GM23338 (cell line): Measurements from ENCODE around the gene TAF12. TPM values are rescaled to one million over a fixed set of nuclear protein-coding genes. Genes with fewer than 3 reads are reported as not detected.

Experiments
- ATAC-seq: fragments of 200-7000 bp; cut with Tn5 transposase; 3 replicates; pipeline ENCODE4 v1.9.1; 2020
- DNase-seq: peaks from one replicate; pipeline ENCODE4 v3.0.0-alpha.2; 2015; ENCODE audit warnings: low spot score
- H2AFZ ChIP-seq: fragments of 200-600 bp; sonication (generic); 2 replicates; pipeline ENCODE4 v1.8.0; 2016; ENCODE audit warnings: antibody characterized with exemption, mild to moderate bottlenecking, moderate library complexity
- H3F3A ChIP-seq: fragments of 200-600 bp; sonication (generic); replicated peaks from 2 replicates; pipeline ENCODE4 v1.8.0; 2017; ENCODE audit warnings: antibody characterized with exemption, mixed run types, low read depth
- H3K27ac ChIP-seq: fragments of 200-600 bp; sonication (generic); 2 replicates; pipeline ENCODE4 v1.6.1; 2016; ENCODE audit warnings: low read depth
- H3K27me3 ChIP-seq: fragments of 200-600 bp; sonication (generic); 2 replicates; pipeline ENCODE4 v1.8.0; 2016; ENCODE audit warnings: mild to moderate bottlenecking, mixed run types, moderate library complexity; ENCODE audit not compliant: insufficient read depth
- H3K36me3 ChIP-seq: fragments of 200-600 bp; sonication (generic); 2 replicates; pipeline ENCODE4 v1.8.0; 2016; ENCODE audit warnings: mild to moderate bottlenecking; ENCODE audit not compliant: insufficient read depth
- H3K4me1 ChIP-seq: fragments of 200-600 bp; sonication (generic); 2 replicates; pipeline ENCODE4 v1.8.0; 2016; ENCODE audit warnings: mild to moderate bottlenecking, moderate library complexity; ENCODE audit not compliant: insufficient read depth
- H3K4me2 ChIP-seq: fragments of 200-600 bp; sonication (generic); 2 replicates; pipeline ENCODE4 v1.7.1; 2017; ENCODE audit warnings: mixed run types
- H3K4me3 ChIP-seq: fragments of 200-600 bp; sonication (generic); 2 replicates; pipeline ENCODE4 v1.6.1; 2016; ENCODE audit warnings: mixed run types
- H3K79me2 ChIP-seq: fragments of 200-600 bp; sonication (generic); replicated peaks from 2 replicates; pipeline ENCODE4 v1.8.0; 2017; ENCODE audit warnings: mild to moderate bottlenecking; ENCODE audit not compliant: insufficient read depth
- H3K9me2 ChIP-seq: fragments of 200-600 bp; sonication (generic); 2 replicates; pipeline ENCODE4 v1.8.0; 2017; ENCODE audit not compliant: insufficient read depth
- H4K20me1 ChIP-seq: fragments of 200-600 bp; sonication (generic); replicated peaks from 2 replicates; pipeline ENCODE4 v1.8.0; 2017; ENCODE audit warnings: mild to moderate bottlenecking; ENCODE audit not compliant: insufficient read depth
- H3K27ac Mint-ChIP-seq: 2 replicates; pipeline ENCODE4 v1.8.0; 2020; ENCODE audit warnings: inconsistent platforms, mild to moderate bottlenecking, moderate library complexity, mixed read lengths
- H3K27me3 Mint-ChIP-seq: 3 replicates; pipeline ENCODE4 v1.8.0; 2022; ENCODE audit warnings: low read depth, mild to moderate bottlenecking, moderate library complexity, mixed read lengths, inconsistent platforms; ENCODE audit not compliant: insufficient read depth, poor library complexity
- H3K36me3 Mint-ChIP-seq: 3 replicates; pipeline ENCODE4 v1.8.0; 2021; ENCODE audit warnings: low read depth, mild to moderate bottlenecking, inconsistent platforms, moderate library complexity, mixed read lengths
- H3K4me1 Mint-ChIP-seq: 3 replicates; pipeline ENCODE4 v1.8.0; 2020; ENCODE audit warnings: mild to moderate bottlenecking, inconsistent platforms, mixed read lengths
- H3K4me3 Mint-ChIP-seq: 3 replicates; pipeline ENCODE4 v1.8.0; 2021; ENCODE audit warnings: moderate library complexity, mild to moderate bottlenecking, inconsistent platforms, mixed read lengths
- H3K9me3 Mint-ChIP-seq: 3 replicates; pipeline ENCODE4 v1.8.0; 2020; ENCODE audit warnings: moderate library complexity, mild to moderate bottlenecking, inconsistent platforms, mixed read lengths
- CREB1 ChIP-seq: fragments of 250-450 bp; sonication (Bioruptor Pico); IDR thresholded peaks from 2 replicates; pipeline ENCODE4 v1.5.0; 2020; ENCODE audit warnings: low read depth, mild to moderate bottlenecking, moderate library complexity
- EZH2 ChIP-seq: fragments of 200-600 bp; sonication (generic); IDR thresholded peaks from one replicate; pipeline ENCODE4 v1.8.0; 2017; ENCODE audit warnings: antibody characterized with exemption, mild to moderate bottlenecking, low read depth; ENCODE audit not compliant: unreplicated experiment
- JUNB ChIP-seq: IDR thresholded peaks from one replicate; pipeline ENCODE4 v1.6.1; 2016; ENCODE audit warnings: antibody characterized with exemption; ENCODE audit not compliant: unreplicated experiment
- NANOG ChIP-seq: IDR thresholded peaks from 2 replicates; pipeline ENCODE4 v1.6.1; 2016; ENCODE audit warnings: antibody characterized with exemption, borderline replicate concordance
- POLR2AphosphoS5 ChIP-seq: IDR thresholded peaks from 2 replicates; pipeline ENCODE4 v1.6.1; 2016; ENCODE audit warnings: antibody characterized with exemption, low read depth
- STAT1 ChIP-seq: IDR thresholded peaks from one replicate; pipeline ENCODE4 v1.6.1; 2016; ENCODE audit warnings: antibody characterized with exemption; ENCODE audit not compliant: unreplicated experiment
- ZNF114 ChIP-seq: fragments of 250-450 bp; sonication (Bioruptor Pico); IDR thresholded peaks from 2 replicates; pipeline ENCODE4 v1.5.0; 2020; ENCODE audit warnings: mild to moderate bottlenecking, moderate library complexity
- ZNF331 ChIP-seq: fragments of 250-450 bp; sonication (Bioruptor Pico); IDR thresholded peaks from 2 replicates; pipeline ENCODE4 v1.5.0; 2020; ENCODE audit warnings: low read depth, mild to moderate bottlenecking, moderate library complexity
- polyA plus RNA-seq: library from polyadenylated mRNA; unstranded; fragments of >200 nt; fragmentation: Nextera tagmentation; extraction: Ambion mirVana; gene quantifications from 2 replicates; pipeline ENCODE4 v1.2.1, GENCODE V29; 2016
- total RNA-seq: library from RNA; depleted of rRNA; stranded (reverse); fragments of >200 nt; shearing (Covaris generic); gene quantifications from 2 replicates; pipeline ENCODE4 v1.2.3, GENCODE V29; 2014
- TF ChIP-seq, protein P1 (sequence below): IDR thresholded peaks from 2 replicates; pipeline ENCODE4 v1.6.1; 2016; ENCODE audit warnings: antibody characterized with exemption
- TF ChIP-seq, protein P2 (sequence below): IDR thresholded peaks from one replicate; pipeline ENCODE4 v1.6.1; 2018; ENCODE audit warnings: antibody characterized with exemption; ENCODE audit not compliant: unreplicated experiment
- TF ChIP-seq, protein P3 (sequence below), 2 experiments: fragments of 200-600 bp in 1 of 2; sonication (generic) in 1 of 2; conservative IDR thresholded peaks; 2 replicates each; pipeline versions ENCODE4 v1.5.1 to v1.6.1; 2016 to 2017; ENCODE audit warnings: antibody characterized with exemption in 2 of 2, low read depth in 2 of 2, mild to moderate bottlenecking in 2 of 2, moderate library complexity in 1 of 2
- TF ChIP-seq, protein P4 (sequence below): fragments of 250-450 bp; sonication (Bioruptor Pico); IDR thresholded peaks from 2 replicates; pipeline ENCODE4 v1.5.0; 2020; ENCODE audit warnings: mild to moderate bottlenecking, moderate library complexity

Gene TAF12
- total and polyA plus RNA-seq, 2 experiments from 2014 or later, result 15.2 to 46.8 TPM

DNA sequence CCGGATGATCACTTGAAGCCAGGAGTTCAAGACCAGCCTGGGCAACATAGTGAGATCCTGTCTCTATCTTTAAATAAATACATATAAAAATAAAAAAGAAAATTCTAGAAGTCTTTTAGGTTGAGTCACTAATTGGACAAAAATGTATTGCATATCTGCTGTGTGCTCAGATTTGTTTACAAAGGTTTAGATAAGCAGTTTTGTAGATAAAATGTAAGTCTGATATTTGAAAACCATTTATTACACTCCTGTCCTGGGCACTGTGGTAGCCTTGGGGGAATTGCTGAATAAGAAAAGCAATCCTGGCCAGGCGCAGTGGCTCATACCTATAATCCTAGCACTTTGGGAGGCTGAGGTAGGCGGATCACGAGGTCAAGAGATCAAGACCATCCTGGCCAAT is 37.3 kb upstream of the TAF12 start:
- no peaks in the 10 kb centered on the region; the same call in 1 of the 3 replicates for H3K4me1 Mint-ChIP-seq
- peaks cover 5% of the 10 kb centered on the region for H3K27me3 Mint-ChIP-seq
- Histone ChIP-seq H3K27me3 (no peaks in the 10 kb centered on the region), H3K4me1 (no peaks in the 10 kb centered on the region), H3K9me2 (no peaks in the 10 kb centered on the region), H3K27ac (no peak overlapping the region), H2AFZ (no peak overlapping the region), H3K36me3 (peaks cover 2% of the 10 kb centered on the region; the same call in 1 of the 2 replicates), H3K79me2 (peaks cover 23% of the 10 kb centered on the region), H3K4me3 (no peak overlapping the region), H4K20me1 (no peaks in the 10 kb centered on the region), H3K4me2 (no peak overlapping the region), H3F3A (peaks cover 5% of the 10 kb centered on the region; the same call in 1 of the 2 replicates)
- TF ChIP-seq EZH2, result no peak
- TF ChIP-seq JUNB, result no peak
- TF ChIP-seq, protein P1, sequence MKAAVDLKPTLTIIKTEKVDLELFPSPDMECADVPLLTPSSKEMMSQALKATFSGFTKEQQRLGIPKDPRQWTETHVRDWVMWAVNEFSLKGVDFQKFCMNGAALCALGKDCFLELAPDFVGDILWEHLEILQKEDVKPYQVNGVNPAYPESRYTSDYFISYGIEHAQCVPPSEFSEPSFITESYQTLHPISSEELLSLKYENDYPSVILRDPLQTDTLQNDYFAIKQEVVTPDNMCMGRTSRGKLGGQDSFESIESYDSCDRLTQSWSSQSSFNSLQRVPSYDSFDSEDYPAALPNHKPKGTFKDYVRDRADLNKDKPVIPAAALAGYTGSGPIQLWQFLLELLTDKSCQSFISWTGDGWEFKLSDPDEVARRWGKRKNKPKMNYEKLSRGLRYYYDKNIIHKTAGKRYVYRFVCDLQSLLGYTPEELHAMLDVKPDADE, result no peak
- TF ChIP-seq POLR2AphosphoS5, result no peak
- no peak for TF ChIP-seq STAT1
- TF ChIP-seq, protein P2, sequence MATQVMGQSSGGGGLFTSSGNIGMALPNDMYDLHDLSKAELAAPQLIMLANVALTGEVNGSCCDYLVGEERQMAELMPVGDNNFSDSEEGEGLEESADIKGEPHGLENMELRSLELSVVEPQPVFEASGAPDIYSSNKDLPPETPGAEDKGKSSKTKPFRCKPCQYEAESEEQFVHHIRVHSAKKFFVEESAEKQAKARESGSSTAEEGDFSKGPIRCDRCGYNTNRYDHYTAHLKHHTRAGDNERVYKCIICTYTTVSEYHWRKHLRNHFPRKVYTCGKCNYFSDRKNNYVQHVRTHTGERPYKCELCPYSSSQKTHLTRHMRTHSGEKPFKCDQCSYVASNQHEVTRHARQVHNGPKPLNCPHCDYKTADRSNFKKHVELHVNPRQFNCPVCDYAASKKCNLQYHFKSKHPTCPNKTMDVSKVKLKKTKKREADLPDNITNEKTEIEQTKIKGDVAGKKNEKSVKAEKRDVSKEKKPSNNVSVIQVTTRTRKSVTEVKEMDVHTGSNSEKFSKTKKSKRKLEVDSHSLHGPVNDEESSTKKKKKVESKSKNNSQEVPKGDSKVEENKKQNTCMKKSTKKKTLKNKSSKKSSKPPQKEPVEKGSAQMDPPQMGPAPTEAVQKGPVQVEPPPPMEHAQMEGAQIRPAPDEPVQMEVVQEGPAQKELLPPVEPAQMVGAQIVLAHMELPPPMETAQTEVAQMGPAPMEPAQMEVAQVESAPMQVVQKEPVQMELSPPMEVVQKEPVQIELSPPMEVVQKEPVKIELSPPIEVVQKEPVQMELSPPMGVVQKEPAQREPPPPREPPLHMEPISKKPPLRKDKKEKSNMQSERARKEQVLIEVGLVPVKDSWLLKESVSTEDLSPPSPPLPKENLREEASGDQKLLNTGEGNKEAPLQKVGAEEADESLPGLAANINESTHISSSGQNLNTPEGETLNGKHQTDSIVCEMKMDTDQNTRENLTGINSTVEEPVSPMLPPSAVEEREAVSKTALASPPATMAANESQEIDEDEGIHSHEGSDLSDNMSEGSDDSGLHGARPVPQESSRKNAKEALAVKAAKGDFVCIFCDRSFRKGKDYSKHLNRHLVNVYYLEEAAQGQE, result no peak
- TF ChIP-seq ZNF114, result no peak
- no peak for TF ChIP-seq ZNF331
- no peak for TF ChIP-seq CREB1 (CRISPR knock-in tag)
- TF ChIP-seq, protein P3, sequence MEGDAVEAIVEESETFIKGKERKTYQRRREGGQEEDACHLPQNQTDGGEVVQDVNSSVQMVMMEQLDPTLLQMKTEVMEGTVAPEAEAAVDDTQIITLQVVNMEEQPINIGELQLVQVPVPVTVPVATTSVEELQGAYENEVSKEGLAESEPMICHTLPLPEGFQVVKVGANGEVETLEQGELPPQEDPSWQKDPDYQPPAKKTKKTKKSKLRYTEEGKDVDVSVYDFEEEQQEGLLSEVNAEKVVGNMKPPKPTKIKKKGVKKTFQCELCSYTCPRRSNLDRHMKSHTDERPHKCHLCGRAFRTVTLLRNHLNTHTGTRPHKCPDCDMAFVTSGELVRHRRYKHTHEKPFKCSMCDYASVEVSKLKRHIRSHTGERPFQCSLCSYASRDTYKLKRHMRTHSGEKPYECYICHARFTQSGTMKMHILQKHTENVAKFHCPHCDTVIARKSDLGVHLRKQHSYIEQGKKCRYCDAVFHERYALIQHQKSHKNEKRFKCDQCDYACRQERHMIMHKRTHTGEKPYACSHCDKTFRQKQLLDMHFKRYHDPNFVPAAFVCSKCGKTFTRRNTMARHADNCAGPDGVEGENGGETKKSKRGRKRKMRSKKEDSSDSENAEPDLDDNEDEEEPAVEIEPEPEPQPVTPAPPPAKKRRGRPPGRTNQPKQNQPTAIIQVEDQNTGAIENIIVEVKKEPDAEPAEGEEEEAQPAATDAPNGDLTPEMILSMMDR (conservative IDR thresholded peaks at IDR 0.05; ENCODE audit: low read depth in 2 of 2), result no peak
- no peak for TF ChIP-seq NANOG
- TF ChIP-seq, protein P4, sequence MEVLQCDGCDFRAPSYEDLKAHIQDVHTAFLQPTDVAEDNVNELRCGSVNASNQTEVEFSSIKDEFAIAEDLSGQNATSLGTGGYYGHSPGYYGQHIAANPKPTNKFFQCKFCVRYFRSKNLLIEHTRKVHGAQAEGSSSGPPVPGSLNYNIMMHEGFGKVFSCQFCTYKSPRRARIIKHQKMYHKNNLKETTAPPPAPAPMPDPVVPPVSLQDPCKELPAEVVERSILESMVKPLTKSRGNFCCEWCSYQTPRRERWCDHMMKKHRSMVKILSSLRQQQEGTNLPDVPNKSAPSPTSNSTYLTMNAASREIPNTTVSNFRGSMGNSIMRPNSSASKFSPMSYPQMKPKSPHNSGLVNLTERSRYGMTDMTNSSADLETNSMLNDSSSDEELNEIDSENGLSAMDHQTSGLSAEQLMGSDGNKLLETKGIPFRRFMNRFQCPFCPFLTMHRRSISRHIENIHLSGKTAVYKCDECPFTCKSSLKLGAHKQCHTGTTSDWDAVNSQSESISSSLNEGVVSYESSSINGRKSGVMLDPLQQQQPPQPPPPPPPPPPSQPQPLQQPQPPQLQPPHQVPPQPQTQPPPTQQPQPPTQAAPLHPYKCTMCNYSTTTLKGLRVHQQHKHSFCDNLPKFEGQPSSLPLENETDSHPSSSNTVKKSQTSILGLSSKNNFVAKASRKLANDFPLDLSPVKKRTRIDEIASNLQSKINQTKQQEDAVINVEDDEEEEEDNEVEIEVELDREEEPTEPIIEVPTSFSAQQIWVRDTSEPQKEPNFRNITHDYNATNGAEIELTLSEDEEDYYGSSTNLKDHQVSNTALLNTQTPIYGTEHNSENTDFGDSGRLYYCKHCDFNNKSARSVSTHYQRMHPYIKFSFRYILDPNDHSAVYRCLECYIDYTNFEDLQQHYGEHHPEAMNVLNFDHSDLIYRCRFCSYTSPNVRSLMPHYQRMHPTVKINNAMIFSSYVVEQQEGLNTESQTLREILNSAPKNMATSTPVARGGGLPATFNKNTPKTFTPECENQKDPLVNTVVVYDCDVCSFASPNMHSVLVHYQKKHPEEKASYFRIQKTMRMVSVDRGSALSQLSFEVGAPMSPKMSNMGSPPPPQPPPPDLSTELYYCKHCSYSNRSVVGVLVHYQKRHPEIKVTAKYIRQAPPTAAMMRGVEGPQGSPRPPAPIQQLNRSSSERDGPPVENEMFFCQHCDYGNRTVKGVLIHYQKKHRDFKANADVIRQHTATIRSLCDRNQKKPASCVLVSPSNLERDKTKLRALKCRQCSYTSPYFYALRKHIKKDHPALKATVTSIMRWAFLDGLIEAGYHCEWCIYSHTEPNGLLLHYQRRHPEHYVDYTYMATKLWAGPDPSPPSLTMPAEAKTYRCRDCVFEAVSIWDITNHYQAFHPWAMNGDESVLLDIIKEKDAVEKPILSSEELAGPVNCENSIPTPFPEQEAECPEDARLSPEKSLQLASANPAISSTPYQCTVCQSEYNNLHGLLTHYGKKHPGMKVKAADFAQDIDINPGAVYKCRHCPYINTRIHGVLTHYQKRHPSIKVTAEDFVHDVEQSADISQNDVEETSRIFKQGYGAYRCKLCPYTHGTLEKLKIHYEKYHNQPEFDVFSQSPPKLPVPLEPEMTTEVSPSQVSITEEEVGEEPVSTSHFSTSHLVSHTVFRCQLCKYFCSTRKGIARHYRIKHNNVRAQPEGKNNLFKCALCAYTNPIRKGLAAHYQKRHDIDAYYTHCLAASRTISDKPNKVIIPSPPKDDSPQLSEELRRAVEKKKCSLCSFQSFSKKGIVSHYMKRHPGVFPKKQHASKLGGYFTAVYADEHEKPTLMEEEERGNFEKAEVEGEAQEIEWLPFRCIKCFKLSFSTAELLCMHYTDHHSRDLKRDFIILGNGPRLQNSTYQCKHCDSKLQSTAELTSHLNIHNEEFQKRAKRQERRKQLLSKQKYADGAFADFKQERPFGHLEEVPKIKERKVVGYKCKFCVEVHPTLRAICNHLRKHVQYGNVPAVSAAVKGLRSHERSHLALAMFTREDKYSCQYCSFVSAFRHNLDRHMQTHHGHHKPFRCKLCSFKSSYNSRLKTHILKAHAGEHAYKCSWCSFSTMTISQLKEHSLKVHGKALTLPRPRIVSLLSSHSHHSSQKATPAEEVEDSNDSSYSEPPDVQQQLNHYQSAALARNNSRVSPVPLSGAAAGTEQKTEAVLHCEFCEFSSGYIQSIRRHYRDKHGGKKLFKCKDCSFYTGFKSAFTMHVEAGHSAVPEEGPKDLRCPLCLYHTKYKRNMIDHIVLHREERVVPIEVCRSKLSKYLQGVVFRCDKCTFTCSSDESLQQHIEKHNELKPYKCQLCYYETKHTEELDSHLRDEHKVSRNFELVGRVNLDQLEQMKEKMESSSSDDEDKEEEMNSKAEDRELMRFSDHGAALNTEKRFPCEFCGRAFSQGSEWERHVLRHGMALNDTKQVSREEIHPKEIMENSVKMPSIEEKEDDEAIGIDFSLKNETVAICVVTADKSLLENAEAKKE (CRISPR knock-in tag), result no peak
- no peak overlapping the region for H3K27ac Mint-ChIP-seq
- DNase-seq (no peak), ATAC-seq (no peak)
- no peaks in the 10 kb centered on the region for H3K9me3 Mint-ChIP-seq
- H3K36me3 Mint-ChIP-seq, result peaks cover 16% of the 10 kb centered on the region
- H3K4me3 Mint-ChIP-seq, result no peak overlapping the region
